GM12878 (cell line): ENCODE results near the gene LCLAT1.

ENCODE experiments used
- POLR2AphosphoS5 ChIP-seq: IDR thresholded peaks from 2 replicates; pipeline ENCODE4 v1.6.1; 2011; ENCODE audit warnings: mild to moderate bottlenecking, low read length, inconsistent platforms
- SUZ12 ChIP-seq: fragments of 200-600 bp; sonication (generic); IDR thresholded peaks from one replicate; pipeline ENCODE4 v1.6.1; 2018; ENCODE audit warnings: antibody characterized with exemption, mild to moderate bottlenecking; ENCODE audit not compliant: unreplicated experiment
- TF ChIP-seq, protein P1 (sequence below): IDR thresholded peaks from 2 replicates; pipeline ENCODE4 v1.6.1; 2012; ENCODE audit warnings: mild to moderate bottlenecking, low read depth, low read length
- TF ChIP-seq, protein P2 (sequence below): IDR thresholded peaks from 2 replicates; pipeline ENCODE4 v1.6.1; 2011; ENCODE audit warnings: low read depth, mild to moderate bottlenecking, low read length, moderate library complexity, borderline replicate concordance; ENCODE audit errors: extremely low read depth

DNA sequence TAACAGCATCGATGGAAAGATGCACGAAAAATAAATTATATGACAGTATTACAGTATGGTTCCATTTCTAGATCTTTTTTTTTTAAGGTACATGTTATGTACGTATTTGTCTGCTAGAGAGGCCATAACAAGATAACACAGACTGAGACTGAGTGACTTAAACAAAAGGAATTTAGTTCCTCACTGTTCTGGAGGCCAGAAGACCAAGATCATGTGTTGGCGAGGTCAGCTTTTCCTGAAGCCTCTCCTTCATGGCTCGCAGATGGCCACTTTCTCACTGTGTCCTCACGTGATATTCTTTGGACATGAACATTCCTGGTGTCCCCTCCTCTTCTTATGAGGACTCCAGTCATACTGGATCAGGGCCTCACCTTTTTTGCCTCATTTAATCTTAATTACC is 182.8 kb downstream of the LCLAT1 start:
- TF ChIP-seq, protein P1, sequence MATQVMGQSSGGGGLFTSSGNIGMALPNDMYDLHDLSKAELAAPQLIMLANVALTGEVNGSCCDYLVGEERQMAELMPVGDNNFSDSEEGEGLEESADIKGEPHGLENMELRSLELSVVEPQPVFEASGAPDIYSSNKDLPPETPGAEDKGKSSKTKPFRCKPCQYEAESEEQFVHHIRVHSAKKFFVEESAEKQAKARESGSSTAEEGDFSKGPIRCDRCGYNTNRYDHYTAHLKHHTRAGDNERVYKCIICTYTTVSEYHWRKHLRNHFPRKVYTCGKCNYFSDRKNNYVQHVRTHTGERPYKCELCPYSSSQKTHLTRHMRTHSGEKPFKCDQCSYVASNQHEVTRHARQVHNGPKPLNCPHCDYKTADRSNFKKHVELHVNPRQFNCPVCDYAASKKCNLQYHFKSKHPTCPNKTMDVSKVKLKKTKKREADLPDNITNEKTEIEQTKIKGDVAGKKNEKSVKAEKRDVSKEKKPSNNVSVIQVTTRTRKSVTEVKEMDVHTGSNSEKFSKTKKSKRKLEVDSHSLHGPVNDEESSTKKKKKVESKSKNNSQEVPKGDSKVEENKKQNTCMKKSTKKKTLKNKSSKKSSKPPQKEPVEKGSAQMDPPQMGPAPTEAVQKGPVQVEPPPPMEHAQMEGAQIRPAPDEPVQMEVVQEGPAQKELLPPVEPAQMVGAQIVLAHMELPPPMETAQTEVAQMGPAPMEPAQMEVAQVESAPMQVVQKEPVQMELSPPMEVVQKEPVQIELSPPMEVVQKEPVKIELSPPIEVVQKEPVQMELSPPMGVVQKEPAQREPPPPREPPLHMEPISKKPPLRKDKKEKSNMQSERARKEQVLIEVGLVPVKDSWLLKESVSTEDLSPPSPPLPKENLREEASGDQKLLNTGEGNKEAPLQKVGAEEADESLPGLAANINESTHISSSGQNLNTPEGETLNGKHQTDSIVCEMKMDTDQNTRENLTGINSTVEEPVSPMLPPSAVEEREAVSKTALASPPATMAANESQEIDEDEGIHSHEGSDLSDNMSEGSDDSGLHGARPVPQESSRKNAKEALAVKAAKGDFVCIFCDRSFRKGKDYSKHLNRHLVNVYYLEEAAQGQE = no peak
- TF ChIP-seq SUZ12 (no peak), POLR2AphosphoS5 (no peak)
- TF ChIP-seq, protein P2, sequence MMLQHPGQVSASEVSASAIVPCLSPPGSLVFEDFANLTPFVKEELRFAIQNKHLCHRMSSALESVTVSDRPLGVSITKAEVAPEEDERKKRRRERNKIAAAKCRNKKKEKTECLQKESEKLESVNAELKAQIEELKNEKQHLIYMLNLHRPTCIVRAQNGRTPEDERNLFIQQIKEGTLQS = no peak
